K562 (cell line): ENCODE measurements around the gene ERICH2. TPM values are rescaled to one million over a fixed set of nuclear protein-coding genes. Genes with fewer than 3 reads are reported as not detected.

Experiments
- ADNP ChIP-seq: fragments of 200-800 bp; sonication (Bioruptor generic); IDR thresholded peaks from 2 replicates; pipeline ENCODE4 v1.6.1; 2016; ENCODE audit warnings: missing genetic modification characterization, missing compliant biosample characterization
- DIDO1 ChIP-seq: fragments of 450-650 bp; IDR thresholded peaks from 2 replicates; pipeline ENCODE4 v1.6.1; 2016; ENCODE audit warnings: low read depth, missing biosample characterization, missing genetic modification characterization
- FOXJ3 ChIP-seq: sonication (generic); formaldehyde crosslinking; IDR thresholded peaks from 2 replicates; pipeline ENCODE4 v1.4.0; 2020; ENCODE audit warnings: mild to moderate bottlenecking, missing genetic modification reagents
- LEF1 ChIP-seq: fragments of 450-650 bp; IDR thresholded peaks from 2 replicates; pipeline ENCODE4 v1.6.1; 2016; ENCODE audit warnings: mild to moderate bottlenecking
- MED1 ChIP-seq: sonication (generic); formaldehyde crosslinking; IDR thresholded peaks from 2 replicates; pipeline ENCODE4 v1.8.1; 2023; ENCODE audit warnings: missing genetic modification reagents, borderline replicate concordance
- NFE2 ChIP-seq: IDR thresholded peaks from 2 replicates; pipeline ENCODE4 v1.6.1; 2014; ENCODE audit warnings: antibody characterized with exemption, low read depth
- NR3C1 ChIP-seq: sonication (generic); formaldehyde crosslinking; IDR thresholded peaks from 2 replicates; pipeline ENCODE4 v1.8.1; 2022; ENCODE audit warnings: missing genetic modification reagents
- PHF21A ChIP-seq: fragments of 450-650 bp; IDR thresholded peaks from 2 replicates; pipeline ENCODE4 v1.6.1; 2017; ENCODE audit warnings: low read depth, borderline replicate concordance
- POU5F1 ChIP-seq: fragments of 150-350 bp; IDR thresholded peaks from 2 replicates; pipeline ENCODE4 v1.6.1; 2014; ENCODE audit warnings: borderline replicate concordance, low read length, low read depth, mild to moderate bottlenecking; ENCODE audit not compliant: partially characterized antibody
- PRPF4 ChIP-seq: fragments of 200-400 bp; formaldehyde crosslinking; IDR thresholded peaks from one replicate; pipeline ENCODE4 v1.6.1; 2017; ENCODE audit warnings: low read length, low read depth, mild to moderate bottlenecking; ENCODE audit not compliant: insufficient read depth, poor library complexity, severe bottlenecking
- SAFB ChIP-seq: fragments of 200-400 bp; formaldehyde crosslinking; IDR thresholded peaks from 2 replicates; pipeline ENCODE4 v1.6.1; 2017; ENCODE audit warnings: low read depth, low read length, borderline replicate concordance
- SMARCC2 ChIP-seq: fragments of 450-650 bp; IDR thresholded peaks from 2 replicates; pipeline ENCODE4 v1.6.1; 2017; ENCODE audit warnings: antibody characterized with exemption, moderate library complexity, mild to moderate bottlenecking, low read depth
- SP1 ChIP-seq: sonication (generic); formaldehyde crosslinking; IDR thresholded peaks from 2 replicates; pipeline ENCODE4 v1.8.1; 2022; ENCODE audit warnings: mild to moderate bottlenecking, missing genetic modification reagents
- SRSF3 ChIP-seq: fragments of 200-400 bp; formaldehyde crosslinking; IDR thresholded peaks from 2 replicates; pipeline ENCODE4 v1.6.1; 2016; ENCODE audit warnings: mild to moderate bottlenecking, low read length, moderate library complexity; ENCODE audit not compliant: insufficient read depth
- YY1 ChIP-seq, 3 experiments: IDR thresholded peaks; 2 replicates each; pipeline ENCODE4 v1.6.1; 2011; ENCODE audit warnings: low read length in 2 of 3, mild to moderate bottlenecking in 2 of 3, moderate library complexity in 2 of 3, borderline replicate concordance in 1 of 3, control low read depth in 1 of 3, low read depth in 1 of 3; ENCODE audit not compliant: insufficient read depth in 3 of 3, insufficient replicate concordance in 2 of 3, control insufficient read depth in 1 of 3, insufficient read length in 1 of 3; ENCODE audit errors: extremely low read depth in 1 of 3
- ZBTB7A ChIP-seq: IDR thresholded peaks from 2 replicates; pipeline ENCODE4 v1.6.1; 2011; ENCODE audit warnings: low read depth, mild to moderate bottlenecking, low read length, moderate library complexity, borderline replicate concordance; ENCODE audit not compliant: control insufficient read depth
- ZNF695 ChIP-seq: fragments of 450-650 bp; formaldehyde crosslinking; IDR thresholded peaks from 2 replicates; pipeline ENCODE4 v1.4.0; 2020; ENCODE audit warnings: mild to moderate bottlenecking, moderate library complexity
- ZNF76 ChIP-seq: fragments of 250-450 bp; sonication (Bioruptor Pico); IDR thresholded peaks from 2 replicates; pipeline ENCODE4 v1.4.0; 2020; ENCODE audit warnings: mild to moderate bottlenecking, moderate library complexity, borderline replicate concordance
- polyA plus RNA-seq, 8 experiments: library from polyadenylated mRNA; depleted of rRNA in 4 of 8; stranded (reverse) in 5 of 8; unstranded in 3 of 8; fragments of >200 nt; fragmentation: Nextera tagmentation in 2 of 8; fragmentation: Illumina TruSeq in 1 of 8; extraction: Ambion mirVana in 2 of 8; extraction: Trizol in 1 of 8; gene quantifications; 2 replicates each; pipeline versions ENCODE4 v1.2.1 to v1.2.3, GENCODE V29; 2011 to 2014; ENCODE audit warnings: inconsistent platforms in 1 of 8, missing spikeins in 1 of 8
- total RNA-seq, 7 experiments: library from RNA; depleted of rRNA in 6 of 7; stranded (reverse); fragments of >200 nt in 6 of 7; fragmentation: Illumina TruSeq in 2 of 7; extraction: Trizol in 2 of 7; gene quantifications; 2 replicates each; pipeline versions ENCODE4 v1.2.1 to v1.2.3, GENCODE V29; 2011 to 2021; ENCODE audit warnings: low replicate concordance in 1 of 7
- TF ChIP-seq, protein P1 (sequence below): sonication (generic); formaldehyde crosslinking; IDR thresholded peaks from 2 replicates; pipeline ENCODE4 v1.9.0; 2022; ENCODE audit warnings: mild to moderate bottlenecking, missing genetic modification reagents
- TF ChIP-seq, protein P2 (sequence below): fragments of 450-650 bp; conservative IDR thresholded peaks from 2 replicates; pipeline ENCODE4 v1.6.1; 2016; ENCODE audit warnings: missing genetic modification characterization, low read depth, mild to moderate bottlenecking, missing compliant biosample characterization, moderate library complexity
- TF ChIP-seq, protein P3 (sequence below): sonication (generic); formaldehyde crosslinking; IDR thresholded peaks from 2 replicates; pipeline ENCODE4 v1.9.0; 2022; ENCODE audit warnings: mild to moderate bottlenecking, missing genetic modification reagents
- TF ChIP-seq, protein P4 (sequence below): fragments of 250-450 bp; sonication (Bioruptor Pico); IDR thresholded peaks from 2 replicates; pipeline ENCODE4 v1.9.0; 2021; ENCODE audit warnings: mild to moderate bottlenecking, inconsistent platforms
- TF ChIP-seq, protein P5 (sequence below): fragments of 450-650 bp; IDR thresholded peaks from 2 replicates; pipeline ENCODE4 v1.6.1; 2016; ENCODE audit warnings: low read depth, mild to moderate bottlenecking, moderate library complexity

ERICH2 gene
- total and polyA plus RNA-seq, 9 of the 15 experiments (the other 6 are each of a cell fraction or from before 2014, with no cell fraction given) = 0.85 to 2.4 (median 1.6) TPM

DNA sequence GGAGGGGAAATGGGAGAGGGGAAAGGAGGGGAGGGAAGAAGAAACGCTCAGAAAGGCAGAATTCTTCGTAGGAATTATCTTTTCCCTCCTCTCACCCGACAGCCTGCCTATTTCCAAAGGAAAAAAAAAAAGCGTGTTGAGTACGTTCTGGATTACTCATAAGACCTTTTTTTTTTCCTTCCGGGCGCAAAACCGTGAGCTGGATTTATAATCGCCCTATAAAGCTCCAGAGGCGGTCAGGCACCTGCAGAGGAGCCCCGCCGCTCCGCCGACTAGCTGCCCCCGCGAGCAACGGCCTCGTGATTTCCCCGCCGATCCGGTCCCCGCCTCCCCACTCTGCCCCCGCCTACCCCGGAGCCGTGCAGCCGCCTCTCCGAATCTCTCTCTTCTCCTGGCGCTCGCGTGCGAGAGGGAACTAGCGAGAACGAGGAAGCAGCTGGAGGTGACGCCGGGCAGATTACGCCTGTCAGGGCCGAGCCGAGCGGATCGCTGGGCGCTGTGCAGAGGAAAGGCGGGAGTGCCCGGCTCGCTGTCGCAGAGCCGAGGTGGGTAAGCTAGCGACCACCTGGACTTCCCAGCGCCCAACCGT is 46.4 kb downstream of the ERICH2 start, which contains the start of gene GAD1 (continued):
- TF ChIP-seq, protein P1, sequence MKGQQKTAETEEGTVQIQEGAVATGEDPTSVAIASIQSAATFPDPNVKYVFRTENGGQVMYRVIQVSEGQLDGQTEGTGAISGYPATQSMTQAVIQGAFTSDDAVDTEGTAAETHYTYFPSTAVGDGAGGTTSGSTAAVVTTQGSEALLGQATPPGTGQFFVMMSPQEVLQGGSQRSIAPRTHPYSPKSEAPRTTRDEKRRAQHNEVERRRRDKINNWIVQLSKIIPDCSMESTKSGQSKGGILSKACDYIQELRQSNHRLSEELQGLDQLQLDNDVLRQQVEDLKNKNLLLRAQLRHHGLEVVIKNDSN (CRISPR knock-in tag) = no peak
- TF ChIP-seq ADNP (tag) = no peak
- TF ChIP-seq LEF1 = no peak
- no peak for TF ChIP-seq ZNF695 (CRISPR knock-in tag)
- TF ChIP-seq, protein P2, sequence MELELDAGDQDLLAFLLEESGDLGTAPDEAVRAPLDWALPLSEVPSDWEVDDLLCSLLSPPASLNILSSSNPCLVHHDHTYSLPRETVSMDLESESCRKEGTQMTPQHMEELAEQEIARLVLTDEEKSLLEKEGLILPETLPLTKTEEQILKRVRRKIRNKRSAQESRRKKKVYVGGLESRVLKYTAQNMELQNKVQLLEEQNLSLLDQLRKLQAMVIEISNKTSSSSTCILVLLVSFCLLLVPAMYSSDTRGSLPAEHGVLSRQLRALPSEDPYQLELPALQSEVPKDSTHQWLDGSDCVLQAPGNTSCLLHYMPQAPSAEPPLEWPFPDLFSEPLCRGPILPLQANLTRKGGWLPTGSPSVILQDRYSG (tag) = no peak
- TF ChIP-seq ZBTB7A = no peak
- no peak for TF ChIP-seq PRPF4
- TF ChIP-seq FOXJ3 = no peak
- no peak for TF ChIP-seq NR3C1
- TF ChIP-seq YY1 (IDR thresholded peaks at IDR 0.05; ENCODE audit: borderline replicate concordance in 1 of 3, control insufficient read depth in 1 of 3, extremely low read depth in 1 of 3, insufficient read depth in 3 of 3, insufficient read length in 1 of 3, insufficient replicate concordance in 2 of 3, low read depth in 1 of 3, low read length in 2 of 3) = peak in 1 of 3 experiments; percentile 38
- TF ChIP-seq ZNF76 (CRISPR knock-in tag) = no peak
- TF ChIP-seq SMARCC2 = no peak
- TF ChIP-seq DIDO1 (tag) = no peak
- no peak for TF ChIP-seq SRSF3
- no peak for TF ChIP-seq NFE2
- TF ChIP-seq PHF21A = no peak
- TF ChIP-seq, protein P3, sequence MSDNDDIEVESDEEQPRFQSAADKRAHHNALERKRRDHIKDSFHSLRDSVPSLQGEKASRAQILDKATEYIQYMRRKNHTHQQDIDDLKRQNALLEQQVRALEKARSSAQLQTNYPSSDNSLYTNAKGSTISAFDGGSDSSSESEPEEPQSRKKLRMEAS = peak; percentile 75
- TF ChIP-seq SAFB = no peak
- TF ChIP-seq SP1 (CRISPR knock-in tag) = peak; percentile 61
- TF ChIP-seq MED1 (CRISPR knock-in tag) = no peak
- no peak for TF ChIP-seq POU5F1
- TF ChIP-seq, protein P4, sequence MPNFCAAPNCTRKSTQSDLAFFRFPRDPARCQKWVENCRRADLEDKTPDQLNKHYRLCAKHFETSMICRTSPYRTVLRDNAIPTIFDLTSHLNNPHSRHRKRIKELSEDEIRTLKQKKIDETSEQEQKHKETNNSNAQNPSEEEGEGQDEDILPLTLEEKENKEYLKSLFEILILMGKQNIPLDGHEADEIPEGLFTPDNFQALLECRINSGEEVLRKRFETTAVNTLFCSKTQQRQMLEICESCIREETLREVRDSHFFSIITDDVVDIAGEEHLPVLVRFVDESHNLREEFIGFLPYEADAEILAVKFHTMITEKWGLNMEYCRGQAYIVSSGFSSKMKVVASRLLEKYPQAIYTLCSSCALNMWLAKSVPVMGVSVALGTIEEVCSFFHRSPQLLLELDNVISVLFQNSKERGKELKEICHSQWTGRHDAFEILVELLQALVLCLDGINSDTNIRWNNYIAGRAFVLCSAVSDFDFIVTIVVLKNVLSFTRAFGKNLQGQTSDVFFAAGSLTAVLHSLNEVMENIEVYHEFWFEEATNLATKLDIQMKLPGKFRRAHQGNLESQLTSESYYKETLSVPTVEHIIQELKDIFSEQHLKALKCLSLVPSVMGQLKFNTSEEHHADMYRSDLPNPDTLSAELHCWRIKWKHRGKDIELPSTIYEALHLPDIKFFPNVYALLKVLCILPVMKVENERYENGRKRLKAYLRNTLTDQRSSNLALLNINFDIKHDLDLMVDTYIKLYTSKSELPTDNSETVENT (CRISPR knock-in tag) = no peak
- TF ChIP-seq, protein P5, sequence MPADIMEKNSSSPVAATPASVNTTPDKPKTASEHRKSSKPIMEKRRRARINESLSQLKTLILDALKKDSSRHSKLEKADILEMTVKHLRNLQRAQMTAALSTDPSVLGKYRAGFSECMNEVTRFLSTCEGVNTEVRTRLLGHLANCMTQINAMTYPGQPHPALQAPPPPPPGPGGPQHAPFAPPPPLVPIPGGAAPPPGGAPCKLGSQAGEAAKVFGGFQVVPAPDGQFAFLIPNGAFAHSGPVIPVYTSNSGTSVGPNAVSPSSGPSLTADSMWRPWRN = no peak
